OCI-LY1 (cell line): Measurements from ENCODE around the gene WIZ.

Experiments used
- CTCF ChIP-seq: fragments of 200-600 bp; sonication (generic), shearing (Covaris generic); IDR thresholded peaks from 2 replicates; pipeline ENCODE4 v1.5.1; 2017; ENCODE audit warnings: mild to moderate bottlenecking, antibody characterized with exemption, low read length, moderate library complexity, mixed read lengths
- EZH2 ChIP-seq: fragments of 200-600 bp; sonication (generic), shearing (Covaris generic); IDR thresholded peaks from 2 replicates; pipeline ENCODE4 v1.8.0; 2017; ENCODE audit warnings: borderline replicate concordance, mixed run types, mild to moderate bottlenecking, antibody characterized with exemption, low read length, moderate library complexity, mixed read lengths

- no peak for TF ChIP-seq CTCF
- TF ChIP-seq EZH2 = no peak
These were observed 14.9 kb upstream of the WIZ start, which contains the start of gene RASAL3 for GRCh38 chr19:15464394-15465385.
